GM19468 (cell line): ENCODE data around the gene INMT.

Source experiments
- ATAC-seq: cut with Tn5 transposase; IDR thresholded peaks from one replicate; pipeline ENCODE4 v1.9.1; 2021; ENCODE audit warnings: mild to moderate bottlenecking, moderate library complexity, moderate number of reproducible peaks; ENCODE audit not compliant: unreplicated experiment; ENCODE audit errors: extremely low read depth

INMT gene

GRCh38 chr7:30727061-30727945 lies 24.6 kb upstream of the INMT start:
- ATAC-seq: no peak

GRCh38 chr7:30728591-30729100 lies 23.3 kb upstream of the INMT start:
- ATAC-seq: no peak

DNA sequence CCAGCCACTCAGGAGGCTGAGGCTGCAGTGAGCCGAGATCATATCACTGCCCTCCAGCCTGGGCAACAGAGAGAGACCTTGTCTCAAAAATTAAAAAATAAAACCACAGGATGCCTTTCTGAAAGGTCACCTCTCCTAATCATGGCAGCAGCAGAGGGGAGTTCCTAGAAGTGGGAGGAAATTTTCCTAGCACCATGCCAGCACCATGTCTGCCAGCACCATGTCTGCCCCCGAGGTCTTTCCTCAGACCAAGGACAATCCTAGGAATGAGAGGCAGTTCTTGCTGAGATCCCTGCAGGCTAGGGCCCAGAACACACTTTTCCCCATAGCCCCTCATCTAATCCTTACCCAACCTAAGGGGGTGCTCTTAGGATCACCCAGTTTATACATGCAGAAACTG lies 22.3 kb upstream of the INMT start:
- ATAC-seq: no peak

GRCh38 chr7:30730097-30730496 lies 21.8 kb upstream of the INMT start:
- ATAC-seq: no peak

GRCh38 chr7:30730996-30731395 lies 20.9 kb upstream of the INMT start:
- ATAC-seq: no peak

DNA sequence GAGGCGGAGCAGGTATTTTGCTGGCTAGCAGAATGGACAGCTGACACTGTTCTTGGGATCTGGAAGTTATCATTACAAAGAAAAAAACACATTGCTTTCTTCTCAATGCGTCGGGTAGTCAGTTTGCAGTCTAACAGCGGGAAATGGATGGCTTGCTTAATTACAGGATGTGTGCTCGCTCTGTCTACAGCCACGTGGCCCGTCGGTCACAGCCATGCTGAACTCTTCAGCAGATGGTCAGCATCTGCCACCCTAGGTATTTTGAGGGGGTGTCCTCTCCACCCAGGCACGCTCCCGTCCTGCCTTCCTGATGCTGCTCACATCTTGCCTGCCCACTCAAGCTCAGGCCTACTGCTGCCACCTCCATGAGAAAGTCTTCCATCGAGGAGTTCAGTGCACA lies 20.4 kb upstream of the INMT start:
- no peak for ATAC-seq

- ATAC-seq: no peak
These were observed 19.3 kb upstream of the INMT start for GRCh38 chr7:30732606-30733005.

GRCh38 chr7:30733216-30733615 lies 18.7 kb upstream of the INMT start:
- no peak for ATAC-seq

DNA sequence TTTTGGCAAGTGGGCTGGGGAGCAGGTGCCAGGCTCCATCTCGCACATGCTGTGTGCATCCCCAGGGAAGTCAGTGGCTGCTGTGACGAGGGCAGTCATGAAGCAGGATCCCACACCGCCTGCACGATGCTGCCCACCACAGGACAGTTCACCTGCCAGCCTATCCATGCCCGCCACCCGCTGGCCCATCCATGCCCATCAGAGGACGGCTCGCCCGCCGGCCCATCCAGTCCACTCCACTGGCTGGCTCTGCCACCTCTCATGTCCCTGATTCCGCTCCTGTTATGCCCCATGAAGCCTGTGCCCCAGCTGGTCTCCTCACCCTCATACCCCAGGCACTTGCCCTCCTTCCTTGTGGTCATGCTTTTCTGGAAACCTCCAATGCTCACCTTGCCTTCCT lies 18.2 kb upstream of the INMT start:
- ATAC-seq: no peak

GRCh38 chr7:30734497-30734896 lies 17.4 kb upstream of the INMT start:
- ATAC-seq: no peak

- ATAC-seq: no peak
These were observed 16.3 kb upstream of the INMT start for GRCh38 chr7:30735631-30736030.

DNA sequence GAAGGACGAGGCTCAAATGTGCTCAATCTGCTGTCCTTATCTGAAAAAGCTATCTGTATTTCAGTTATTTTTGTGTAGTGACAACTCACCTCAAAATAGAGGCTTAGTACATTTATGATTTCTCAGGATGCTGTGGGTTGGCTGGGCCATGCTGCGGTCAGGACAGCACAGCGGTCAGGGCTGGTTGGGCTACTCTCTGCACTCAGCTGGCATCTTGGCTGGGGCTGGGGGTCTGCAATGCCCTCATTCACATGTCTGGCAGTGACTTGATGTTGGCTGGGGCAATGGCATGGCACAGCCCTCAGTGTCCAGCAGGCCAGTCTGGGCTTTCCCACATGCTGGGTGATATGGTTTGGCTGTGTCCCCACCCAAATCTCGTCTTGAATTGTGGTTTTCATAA lies 15.6 kb upstream of the INMT start:
- ATAC-seq: no peak

DNA sequence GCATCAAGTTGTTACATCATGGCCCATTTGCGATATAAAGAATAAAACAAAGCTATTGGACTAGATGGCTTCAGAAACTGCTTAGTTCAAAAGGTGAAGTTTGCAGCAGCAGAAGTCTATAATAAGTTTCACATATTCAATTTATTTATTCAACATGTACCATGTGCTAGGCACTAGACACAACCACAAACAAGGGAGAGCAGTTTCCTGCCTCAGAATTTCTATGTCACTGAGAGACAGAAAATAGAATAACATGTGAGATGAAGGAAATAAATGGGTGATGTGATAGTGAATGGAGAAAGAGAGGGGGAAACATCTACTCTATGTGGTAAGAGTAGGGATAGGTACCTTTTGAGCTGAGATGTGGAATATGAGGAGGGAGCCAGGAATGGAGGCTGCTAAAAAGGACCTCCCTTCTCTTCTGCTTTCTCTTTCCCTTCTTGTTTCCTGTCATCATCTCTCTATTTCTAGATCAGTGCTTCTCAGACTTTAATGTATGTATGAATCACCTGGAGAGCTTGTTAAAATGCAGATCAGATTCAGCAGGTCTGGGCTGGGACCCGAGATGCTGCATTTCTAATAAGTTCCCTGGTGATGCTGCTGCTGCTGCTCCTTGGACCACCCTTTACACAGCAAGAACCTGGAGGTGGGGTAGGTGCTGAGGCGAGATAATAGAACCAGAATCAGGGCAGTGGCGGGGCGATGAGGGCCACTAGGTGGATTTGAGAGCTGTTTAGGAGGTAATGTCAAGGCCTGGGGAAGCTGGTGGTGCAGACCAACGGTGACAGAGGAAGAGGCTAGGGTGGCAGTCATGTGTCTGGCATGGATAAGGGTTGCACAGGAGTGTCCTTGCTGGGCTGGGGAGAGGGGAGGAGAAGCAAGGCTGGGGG lies 13.7 kb upstream of the INMT start:
- ATAC-seq: no peak

DNA sequence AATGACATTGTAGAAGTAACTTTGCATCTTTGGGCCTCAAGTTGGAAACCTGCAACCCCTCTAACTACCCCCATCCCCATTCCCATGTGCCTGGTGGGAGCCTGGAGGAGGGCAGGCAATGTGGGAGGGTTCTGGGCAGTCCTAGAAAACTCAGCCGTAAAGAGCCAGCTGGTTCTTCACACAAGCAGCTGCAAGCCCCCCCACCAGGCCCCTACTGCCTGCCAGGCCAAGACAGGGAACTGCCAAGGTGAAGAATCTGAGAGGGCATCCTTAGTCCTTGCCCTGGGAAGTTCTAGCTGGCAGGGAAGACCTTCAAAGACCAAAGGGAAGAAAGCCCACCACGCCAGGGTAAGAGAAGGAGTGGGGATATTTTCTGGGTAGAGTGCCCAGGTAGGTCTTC lies 12.2 kb upstream of the INMT start:
- ATAC-seq: no peak

DNA sequence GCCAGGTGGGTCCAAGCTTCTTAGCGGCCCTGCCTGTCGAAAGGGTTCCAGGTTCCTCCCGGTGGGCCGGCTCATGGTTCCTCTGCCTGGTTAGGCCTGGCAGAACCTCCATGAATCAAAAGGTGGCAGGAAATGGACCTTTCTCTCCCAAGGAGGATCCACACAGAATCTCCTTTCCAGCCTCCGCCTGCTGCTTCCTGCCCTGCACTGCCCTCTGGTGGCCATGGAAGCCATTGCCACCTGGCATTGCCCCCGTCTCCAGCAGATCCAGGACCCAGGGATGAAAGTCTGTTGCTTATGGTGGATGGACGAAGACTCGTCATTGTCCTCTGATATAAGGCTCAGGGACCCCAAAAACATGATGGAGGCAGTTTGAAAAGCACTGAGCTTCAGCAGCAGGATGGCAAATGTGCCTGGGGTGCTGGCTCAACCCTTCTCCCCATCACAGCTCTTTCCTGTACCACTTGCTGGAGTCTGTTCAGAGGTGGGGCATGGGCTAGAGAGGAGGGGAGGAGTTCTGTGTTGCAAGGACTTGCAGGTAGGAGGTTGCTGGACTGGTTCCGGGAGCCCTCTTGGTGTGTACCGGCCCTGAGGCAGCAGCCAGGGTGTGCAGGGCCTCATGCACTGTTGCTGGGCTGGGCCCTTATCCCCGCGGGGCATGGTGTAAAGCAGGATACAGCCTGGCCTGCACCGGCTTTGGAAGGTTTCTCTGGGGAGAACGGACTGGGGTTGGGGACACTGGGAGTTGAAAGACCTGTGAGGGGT lies 11.3 kb upstream of the INMT start:
- peak; percentile 55 for ATAC-seq

DNA sequence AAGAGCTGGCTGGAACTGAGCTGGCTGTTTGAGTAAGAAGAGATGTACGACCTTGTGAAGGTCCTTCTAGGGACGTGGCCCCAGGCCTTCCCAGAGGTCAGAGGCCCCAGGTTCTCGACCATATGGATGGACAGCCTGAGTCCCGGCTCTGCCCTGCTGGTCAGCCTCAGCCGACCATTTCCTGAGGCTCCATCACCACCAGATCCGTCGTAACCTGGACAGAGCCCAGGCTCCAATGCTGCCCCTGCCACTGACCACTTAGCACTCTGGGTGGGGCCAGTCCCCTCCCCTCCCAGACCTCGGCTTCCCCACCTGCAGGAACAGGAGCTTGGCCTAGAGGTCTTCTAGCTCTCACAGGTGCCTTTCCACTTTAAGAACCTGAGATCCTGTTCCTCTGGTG lies 10.6 kb upstream of the INMT start:
- ATAC-seq: no peak

DNA sequence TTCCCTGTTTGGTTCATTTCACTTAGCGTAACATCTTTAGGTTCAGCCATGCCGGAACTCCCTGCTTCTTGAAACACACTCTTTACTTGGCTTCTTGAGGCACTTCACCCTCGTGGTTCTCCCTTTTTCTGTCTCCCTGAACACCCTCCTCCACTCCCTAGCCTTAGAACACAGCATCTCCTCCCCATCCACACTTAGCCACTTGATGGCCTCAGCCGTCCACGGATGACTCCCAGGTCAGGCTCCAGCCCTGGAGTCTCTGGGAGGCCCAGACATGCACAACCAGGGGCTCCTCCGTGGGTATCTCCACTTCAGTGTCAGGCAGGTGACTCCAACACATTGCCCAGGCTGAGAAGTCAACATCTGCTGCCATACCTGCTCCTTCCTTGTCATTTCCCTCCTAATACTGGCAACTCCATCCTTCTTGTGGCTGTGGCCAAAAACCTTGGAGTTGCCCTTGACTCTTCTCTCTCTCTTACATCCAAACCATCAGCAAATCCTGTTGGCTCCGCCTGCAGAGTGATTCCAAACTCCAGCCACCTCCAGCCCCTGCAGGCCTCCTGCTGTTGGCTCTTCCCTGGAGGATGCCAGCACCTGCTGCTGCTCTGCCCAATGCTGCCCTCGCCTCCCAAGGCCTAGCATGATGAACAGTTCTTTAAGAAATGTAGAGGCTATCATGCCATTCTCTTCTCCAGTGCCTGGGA lies 8.4 kb upstream of the INMT start:
- no peak for ATAC-seq

GRCh38 chr7:30744075-30744417 lies 7.9 kb upstream of the INMT start:
- ATAC-seq: no peak

DNA sequence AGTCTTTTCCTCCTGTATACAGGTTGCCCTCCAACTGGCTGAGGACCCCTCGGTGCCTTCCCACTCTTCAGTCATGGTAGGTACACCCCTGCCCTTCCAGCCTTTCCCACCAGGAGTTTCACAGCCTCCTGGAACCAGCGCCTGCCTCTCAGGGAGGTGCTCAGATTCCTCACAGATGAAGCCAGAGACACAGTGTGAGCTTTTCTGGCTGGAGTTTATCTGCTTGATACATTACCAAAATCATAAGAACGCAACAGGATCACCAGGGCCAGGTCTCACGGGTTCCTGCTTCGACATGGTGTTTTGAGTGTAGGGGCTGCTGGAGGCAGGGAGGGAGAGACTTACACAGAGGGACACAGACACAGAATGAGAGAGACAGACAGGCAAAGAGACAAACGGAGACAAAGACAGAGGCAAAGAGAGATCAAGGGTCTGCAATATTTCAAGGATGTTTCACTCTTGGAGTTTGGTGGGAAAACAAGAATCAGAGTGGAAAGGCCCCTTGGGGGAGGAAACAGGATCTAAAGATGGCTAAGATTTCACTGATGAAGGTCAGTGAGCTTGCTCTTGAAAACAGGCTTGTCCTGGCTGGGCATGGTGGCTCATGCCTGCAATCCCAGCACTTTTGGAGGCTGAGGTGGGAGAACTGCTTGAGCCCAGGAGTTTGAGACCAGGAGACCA lies 6.5 kb upstream of the INMT start:
- no peak for ATAC-seq
